Measurements from ENCODE around the gene FAM3A.
A peak's percentile ranks its signal among the peaks of the same experiment; 100 is the strongest.

Gene FAM3A

DNA sequence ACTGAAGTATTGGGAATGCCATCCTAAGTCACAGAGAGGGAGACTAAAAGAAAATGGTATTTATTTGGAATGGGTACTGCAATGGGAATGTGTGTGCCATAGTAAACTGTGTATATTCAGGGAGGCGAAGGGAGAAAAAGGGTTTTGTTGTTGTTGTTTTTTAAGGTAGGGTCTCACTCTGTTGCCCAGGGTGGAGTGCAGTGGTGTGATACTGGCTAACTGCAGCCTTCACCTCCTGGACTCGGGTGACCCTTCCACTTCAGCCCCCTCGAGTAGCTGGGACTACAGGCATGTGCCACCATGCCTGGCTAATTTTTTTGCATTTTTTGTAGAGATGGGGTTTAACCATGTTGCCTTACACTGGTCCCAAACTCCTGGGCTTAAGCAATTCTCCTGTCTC, 21.3 kb downstream of the FAM3A start:
- Histone ChIP-seq H3K4me2 (ENCODE audit: low read length) (no peak overlapping the region), H4K20me1 (ENCODE audit: control insufficient read depth, insufficient read depth, low read depth, low read length) (no peaks in the 10 kb centered on the region), H3K79me2 (ENCODE audit: control insufficient read depth, low read length) (peaks cover 4% of the 10 kb centered on the region), H3K9me2 (replicated peaks; ENCODE audit: control insufficient read depth, low read length) (no peaks in the 10 kb centered on the region), H3F3A (ENCODE audit: control insufficient read depth, insufficient read depth) (peaks cover 15% of the 10 kb centered on the region), H3K4me1 (ENCODE audit: control insufficient read depth, low read length) (peaks cover 57% of the 10 kb centered on the region), H3K9me3 (ENCODE audit: control insufficient read depth, insufficient read depth, low read length) (no peaks in the 10 kb centered on the region), H3K27ac (ENCODE audit: low read depth, low read length) (no peak overlapping the region), H3K4me3 (ENCODE audit: low read length) (no peak overlapping the region), H3K27me3 (ENCODE audit: control insufficient read depth, low read length) (no peaks in the 10 kb centered on the region), H3K36me3 (ENCODE audit: control insufficient read depth, low read length) (peaks cover 2% of the 10 kb centered on the region; the same call in 1 of the 2 replicates)
- TF ChIP-seq EZH2phosphoT487 (IDR thresholded peaks at IDR 0.05; ENCODE audit: borderline replicate concordance, low read length): no peak
- TF ChIP-seq, protein P1, sequence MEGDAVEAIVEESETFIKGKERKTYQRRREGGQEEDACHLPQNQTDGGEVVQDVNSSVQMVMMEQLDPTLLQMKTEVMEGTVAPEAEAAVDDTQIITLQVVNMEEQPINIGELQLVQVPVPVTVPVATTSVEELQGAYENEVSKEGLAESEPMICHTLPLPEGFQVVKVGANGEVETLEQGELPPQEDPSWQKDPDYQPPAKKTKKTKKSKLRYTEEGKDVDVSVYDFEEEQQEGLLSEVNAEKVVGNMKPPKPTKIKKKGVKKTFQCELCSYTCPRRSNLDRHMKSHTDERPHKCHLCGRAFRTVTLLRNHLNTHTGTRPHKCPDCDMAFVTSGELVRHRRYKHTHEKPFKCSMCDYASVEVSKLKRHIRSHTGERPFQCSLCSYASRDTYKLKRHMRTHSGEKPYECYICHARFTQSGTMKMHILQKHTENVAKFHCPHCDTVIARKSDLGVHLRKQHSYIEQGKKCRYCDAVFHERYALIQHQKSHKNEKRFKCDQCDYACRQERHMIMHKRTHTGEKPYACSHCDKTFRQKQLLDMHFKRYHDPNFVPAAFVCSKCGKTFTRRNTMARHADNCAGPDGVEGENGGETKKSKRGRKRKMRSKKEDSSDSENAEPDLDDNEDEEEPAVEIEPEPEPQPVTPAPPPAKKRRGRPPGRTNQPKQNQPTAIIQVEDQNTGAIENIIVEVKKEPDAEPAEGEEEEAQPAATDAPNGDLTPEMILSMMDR (IDR thresholded peaks at IDR 0.05; ENCODE audit: low read depth, low read length, poor library complexity, severe bottlenecking): no peak

DNA sequence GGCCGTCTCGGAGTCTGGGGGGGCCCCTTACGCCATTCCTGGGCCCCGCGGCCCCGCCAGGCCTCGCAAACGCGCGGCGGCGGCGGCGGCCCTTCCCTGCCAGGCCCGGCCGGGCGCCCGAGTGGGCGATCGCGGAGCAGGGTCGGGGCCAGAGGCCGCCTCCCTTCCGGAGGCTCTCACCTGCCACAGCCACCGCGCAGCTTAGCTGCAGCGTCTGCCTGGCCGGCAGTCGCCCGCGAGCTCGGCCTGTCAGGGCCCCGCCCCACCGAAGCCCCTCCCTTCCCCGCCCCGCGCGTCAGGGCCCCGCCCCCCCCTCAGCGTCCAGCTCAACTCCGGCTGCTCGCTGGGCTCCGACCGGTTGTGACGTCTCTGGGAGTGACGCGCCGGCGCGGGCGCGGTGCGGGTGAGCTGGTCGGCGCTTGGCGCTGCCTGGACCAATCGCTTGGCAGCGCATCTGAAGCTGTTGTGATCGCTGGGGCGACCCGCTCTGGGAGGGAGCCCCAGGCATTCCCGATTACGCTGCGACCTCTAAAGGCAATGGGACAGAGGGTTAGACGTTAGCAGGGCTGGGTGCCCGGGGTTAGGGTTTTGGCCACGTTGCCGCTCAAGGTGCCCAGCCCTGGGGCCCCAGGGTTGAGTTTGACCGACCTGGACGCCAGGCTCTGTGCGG, 25.5 kb downstream of the FAM3A start, which contains the start of gene SLC10A3:
TSS of gene SLC10A3 (minus strand) at position 216 of the 670 bp plus-strand sequence. CDS start 1,689 bp downstream, outside the sequence.
- Histone ChIP-seq H3K9me2 (replicated peaks; ENCODE audit: control insufficient read depth, low read length) (no peaks in the 10 kb centered on the region), H3K4me3 (ENCODE audit: low read length) (peak within 1 kb of the TSS; percentile 92), H3K36me3 (ENCODE audit: control insufficient read depth, low read length) (peaks cover 12% of the 10 kb centered on the region), H3K4me2 (ENCODE audit: low read length) (peak within 1 kb of the TSS; percentile 90), H4K20me1 (ENCODE audit: control insufficient read depth, insufficient read depth, low read depth, low read length) (no peaks in the 10 kb centered on the region), H3K27me3 (ENCODE audit: control insufficient read depth, low read length) (no peaks in the 10 kb centered on the region), H3F3A (ENCODE audit: control insufficient read depth, insufficient read depth) (no peaks in the 10 kb centered on the region), H3K4me1 (ENCODE audit: control insufficient read depth, low read length) (peaks cover 37% of the 10 kb centered on the region), H3K79me2 (ENCODE audit: control insufficient read depth, low read length) (peaks cover 41% of the 10 kb centered on the region), H3K9me3 (ENCODE audit: control insufficient read depth, insufficient read depth, low read length) (no peaks in the 10 kb centered on the region), H3K27ac (ENCODE audit: low read depth, low read length) (peak within 1 kb of the TSS; percentile 67)
- no peak for TF ChIP-seq EZH2phosphoT487 (IDR thresholded peaks at IDR 0.05; ENCODE audit: borderline replicate concordance, low read length)
- TF ChIP-seq, protein P1 (IDR thresholded peaks at IDR 0.05; ENCODE audit: low read depth, low read length, poor library complexity, severe bottlenecking): no peak

DNA sequence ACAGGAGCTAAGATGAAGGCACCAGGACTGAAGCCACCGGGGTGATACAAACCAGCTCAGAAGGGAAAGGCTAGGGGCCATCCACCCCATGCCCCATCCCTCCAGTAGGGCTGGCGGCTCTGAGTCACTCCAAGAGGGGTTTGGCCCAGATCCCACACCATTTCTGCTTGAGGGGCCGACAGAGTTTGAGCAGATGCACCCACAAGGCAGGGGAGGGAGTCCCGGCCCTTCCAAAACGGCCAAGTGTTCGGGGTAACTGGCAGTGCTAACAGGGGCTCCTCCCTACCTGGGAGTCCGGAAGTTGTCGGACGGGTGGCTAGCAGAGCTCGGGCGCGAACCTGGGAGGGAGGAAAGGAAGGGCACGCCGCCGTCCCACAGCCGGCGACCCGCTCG, 26.0 kb downstream of the FAM3A start:
- Histone ChIP-seq H3K9me2 (replicated peaks; ENCODE audit: control insufficient read depth, low read length) (no peaks in the 10 kb centered on the region), H3K79me2 (ENCODE audit: control insufficient read depth, low read length) (peaks cover 46% of the 10 kb centered on the region), H3K4me1 (ENCODE audit: control insufficient read depth, low read length) (peaks cover 37% of the 10 kb centered on the region), H3K36me3 (ENCODE audit: control insufficient read depth, low read length) (peaks cover 17% of the 10 kb centered on the region), H3K9me3 (ENCODE audit: control insufficient read depth, insufficient read depth, low read length) (no peaks in the 10 kb centered on the region), H3K27ac (ENCODE audit: low read depth, low read length) (peak overlapping the region; percentile 56), H4K20me1 (ENCODE audit: control insufficient read depth, insufficient read depth, low read depth, low read length) (no peaks in the 10 kb centered on the region), H3K27me3 (ENCODE audit: control insufficient read depth, low read length) (no peaks in the 10 kb centered on the region), H3F3A (ENCODE audit: control insufficient read depth, insufficient read depth) (no peaks in the 10 kb centered on the region), H3K4me3 (ENCODE audit: low read length) (peak overlapping the region; percentile 92), H3K4me2 (ENCODE audit: low read length) (peak overlapping the region; percentile 90)
- TF ChIP-seq, protein P1 (IDR thresholded peaks at IDR 0.05; ENCODE audit: low read depth, low read length, poor library complexity, severe bottlenecking): no peak
- no peak for TF ChIP-seq EZH2phosphoT487 (IDR thresholded peaks at IDR 0.05; ENCODE audit: borderline replicate concordance, low read length)

Measured in DOHH2 (cell line).